T-helper 2 cell treated with Interferon-gamma antibody and Interleukin-4, amounts not matched to agents 5 μg/mL and 100 μg/mL, for 36 hours (primary cell): Measurements from ENCODE around the gene GUCA2A.

Experiments used
- DNase-seq: peaks from one replicate; pipeline ENCODE4 v3.0.0; 2021; ENCODE audit warnings: low spot score
- H3K27ac Mint-ChIP-seq: one replicate; pipeline ENCODE4 v1.8.0; 2021; ENCODE audit warnings: mild to moderate bottlenecking, mixed read lengths
- H3K27me3 Mint-ChIP-seq: one replicate; pipeline ENCODE4 v1.8.0; 2021; ENCODE audit warnings: low read depth, mixed read lengths
- H3K36me3 Mint-ChIP-seq: one replicate; pipeline ENCODE4 v1.8.0; 2021; ENCODE audit warnings: low read depth, mixed read lengths
- H3K4me1 Mint-ChIP-seq: one replicate; pipeline ENCODE4 v1.8.0; 2021; ENCODE audit warnings: low read depth, mixed read lengths
- H3K4me3 Mint-ChIP-seq: one replicate; pipeline ENCODE4 v1.8.0; 2022; ENCODE audit warnings: mild to moderate bottlenecking, moderate library complexity, mixed read lengths
- H3K9me3 Mint-ChIP-seq: one replicate; pipeline ENCODE4 v1.8.0; 2021; ENCODE audit warnings: mixed read lengths

Gene GUCA2A

DNA sequence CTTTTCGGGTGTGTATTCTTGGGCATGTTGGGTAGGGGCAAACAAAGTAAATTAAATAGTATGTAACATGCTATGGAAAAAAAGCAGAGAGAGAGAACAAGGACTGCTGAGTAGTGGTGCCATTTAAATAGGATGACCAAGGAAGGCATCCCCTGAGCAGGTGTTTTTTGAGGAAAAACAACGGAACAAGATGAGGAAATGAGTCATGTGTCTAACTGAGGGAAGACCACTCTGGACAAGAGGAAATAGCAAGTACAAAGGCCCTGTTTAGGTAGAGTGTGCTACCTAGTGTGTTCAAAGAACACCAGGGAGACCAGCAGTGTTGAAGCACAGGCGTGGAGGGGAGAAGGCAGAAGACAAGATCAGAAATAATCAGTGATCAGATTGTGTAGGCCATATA lies 20.1 kb upstream of the GUCA2A start:
- H3K4me1 Mint-ChIP-seq, result no peaks in the 10 kb centered on the region
- H3K4me3 Mint-ChIP-seq, result no peak overlapping the region
- no peaks in the 10 kb centered on the region for H3K9me3 Mint-ChIP-seq
- peaks cover 22% of the 10 kb centered on the region for H3K36me3 Mint-ChIP-seq
- no peak overlapping the region for H3K27ac Mint-ChIP-seq
- DNase-seq, result no peak
- H3K27me3 Mint-ChIP-seq, result no peaks in the 10 kb centered on the region

DNA sequence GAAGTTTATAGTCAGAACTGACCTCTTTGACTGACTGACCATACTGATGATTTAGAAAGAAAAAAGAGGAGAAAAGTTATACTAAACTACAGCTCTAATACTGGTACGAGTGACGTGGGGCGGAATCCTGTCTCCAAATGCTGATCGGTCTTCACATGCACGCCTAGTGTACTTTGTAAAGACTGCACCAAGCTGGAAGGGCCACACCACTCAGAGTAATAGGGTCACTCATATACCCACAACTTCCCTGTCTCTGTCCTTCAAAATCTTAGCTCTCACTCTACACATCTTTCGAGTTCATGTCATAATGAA lies 19.4 kb upstream of the GUCA2A start:
- DNase-seq, result no peak
- peaks cover 24% of the 10 kb centered on the region for H3K36me3 Mint-ChIP-seq

DNA sequence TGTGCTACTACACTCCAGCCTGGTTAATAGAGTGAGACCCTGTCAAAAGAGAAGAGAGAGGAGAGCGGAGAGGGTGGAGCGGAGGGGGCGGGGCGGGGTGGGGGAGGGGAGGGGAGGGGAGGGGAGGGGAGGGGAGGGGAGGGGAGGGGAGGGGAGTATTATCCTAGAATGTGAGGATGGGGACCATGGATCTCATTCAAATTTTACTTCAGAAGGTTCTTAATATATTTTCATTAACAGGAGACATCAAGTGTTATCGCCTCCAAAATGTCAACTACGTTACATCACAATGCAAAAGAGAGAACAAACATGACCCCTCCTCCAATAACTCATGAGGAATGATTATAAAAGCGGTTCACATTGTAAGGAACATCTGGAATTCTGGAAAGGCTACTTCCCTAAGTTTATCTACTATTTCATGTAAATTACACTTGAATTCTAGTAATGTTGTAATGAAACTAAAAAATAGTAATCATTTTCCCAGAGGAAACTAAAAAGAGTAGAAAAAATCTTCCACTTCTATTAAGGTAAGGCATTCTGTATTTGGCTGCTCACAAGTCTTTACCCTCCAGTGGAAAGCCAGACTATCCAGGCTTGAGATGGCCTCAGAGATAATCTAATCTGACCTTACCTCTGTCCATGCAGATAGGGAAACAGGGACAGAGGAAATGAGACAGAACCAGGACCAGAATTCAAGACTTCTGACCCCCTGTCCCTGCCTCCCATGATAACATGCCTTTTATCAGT lies 18.8 kb upstream of the GUCA2A start:
- Mint-ChIP-seq H3K9me3 (no peaks in the 10 kb centered on the region), H3K4me1 (no peaks in the 10 kb centered on the region), H3K4me3 (no peak overlapping the region), H3K27ac (no peak overlapping the region), H3K36me3 (peaks cover 22% of the 10 kb centered on the region), H3K27me3 (no peaks in the 10 kb centered on the region)
- DNase-seq, result no peak

More for the DNA sequence above, 19.4 kb upstream of the GUCA2A start:
- Mint-ChIP-seq H3K4me1 (no peaks in the 10 kb centered on the region), H3K27ac (no peak overlapping the region), H3K9me3 (no peaks in the 10 kb centered on the region), H3K4me3 (no peak overlapping the region), H3K27me3 (no peaks in the 10 kb centered on the region)

DNA sequence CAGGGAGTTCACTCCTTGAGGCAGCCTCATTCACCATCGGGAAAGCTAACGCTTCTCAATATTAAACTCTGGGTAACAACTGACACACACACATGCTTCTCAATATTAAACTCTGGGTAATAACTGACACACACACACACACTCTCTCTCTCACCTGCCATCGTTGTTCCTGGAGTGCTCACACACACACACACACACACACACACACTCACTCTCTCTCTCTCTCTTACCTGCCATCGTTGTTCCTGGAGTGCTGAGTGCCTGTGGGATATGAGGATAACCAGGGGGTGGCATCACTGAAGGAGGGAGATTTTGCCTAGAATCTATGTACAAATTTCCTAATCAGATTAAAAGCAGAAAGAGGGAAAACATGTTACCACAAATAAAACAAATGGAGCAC lies 17.1 kb upstream of the GUCA2A start:
- Mint-ChIP-seq H3K9me3 (no peaks in the 10 kb centered on the region), H3K27ac (no peak overlapping the region), H3K27me3 (no peaks in the 10 kb centered on the region), H3K36me3 (peaks cover 12% of the 10 kb centered on the region), H3K4me3 (no peak overlapping the region), H3K4me1 (no peaks in the 10 kb centered on the region)
- DNase-seq, result no peak

DNA sequence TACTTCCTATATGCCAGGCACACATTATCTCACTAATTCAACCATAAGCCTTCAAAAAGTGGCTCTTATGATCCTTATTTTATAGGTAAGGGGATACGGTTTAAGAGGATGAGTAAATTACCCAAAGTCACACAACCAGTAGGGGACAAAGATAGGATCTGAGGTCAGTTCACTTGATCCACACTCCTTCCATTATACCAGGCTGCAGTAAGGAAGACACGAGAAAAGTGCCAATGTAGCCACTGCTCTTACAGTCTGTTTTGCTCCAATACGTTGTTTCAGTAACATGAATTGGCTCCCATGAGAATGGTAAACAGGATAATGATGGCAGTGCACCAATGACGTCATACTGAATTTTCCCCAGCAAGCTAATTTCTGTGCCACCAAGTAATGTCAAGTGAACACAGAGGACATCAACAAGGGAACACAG lies 15.4 kb upstream of the GUCA2A start:
- Mint-ChIP-seq H3K36me3 (peaks cover 5% of the 10 kb centered on the region), H3K9me3 (no peaks in the 10 kb centered on the region), H3K4me3 (no peak overlapping the region), H3K4me1 (no peaks in the 10 kb centered on the region), H3K27me3 (no peaks in the 10 kb centered on the region), H3K27ac (no peak overlapping the region)
- DNase-seq, result no peak

DNA sequence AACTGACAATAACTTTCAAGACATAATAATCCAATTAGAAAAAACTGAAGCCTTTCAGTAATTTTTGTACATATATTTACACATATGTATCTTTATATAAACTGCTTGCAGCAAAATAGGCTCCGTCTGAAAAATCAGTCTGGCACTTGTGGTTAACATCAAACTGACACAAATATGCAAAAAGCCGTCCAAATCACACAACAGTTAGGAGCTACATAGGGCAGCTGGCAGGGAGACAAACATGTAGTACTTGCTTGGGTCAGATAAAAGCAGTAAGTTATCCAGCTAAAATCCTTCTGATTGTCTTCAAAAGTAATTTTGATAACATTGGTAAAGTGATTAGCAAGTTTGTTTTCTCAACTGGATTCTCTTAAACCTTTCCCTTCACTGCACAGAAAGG lies 14.7 kb upstream of the GUCA2A start:
- H3K36me3 Mint-ChIP-seq, result peaks cover 5% of the 10 kb centered on the region
- DNase-seq, result no peak
- no peaks in the 10 kb centered on the region for H3K9me3 Mint-ChIP-seq
- no peak overlapping the region for H3K27ac Mint-ChIP-seq
- H3K4me1 Mint-ChIP-seq, result no peaks in the 10 kb centered on the region
- no peaks in the 10 kb centered on the region for H3K27me3 Mint-ChIP-seq
- H3K4me3 Mint-ChIP-seq, result no peak overlapping the region

DNA sequence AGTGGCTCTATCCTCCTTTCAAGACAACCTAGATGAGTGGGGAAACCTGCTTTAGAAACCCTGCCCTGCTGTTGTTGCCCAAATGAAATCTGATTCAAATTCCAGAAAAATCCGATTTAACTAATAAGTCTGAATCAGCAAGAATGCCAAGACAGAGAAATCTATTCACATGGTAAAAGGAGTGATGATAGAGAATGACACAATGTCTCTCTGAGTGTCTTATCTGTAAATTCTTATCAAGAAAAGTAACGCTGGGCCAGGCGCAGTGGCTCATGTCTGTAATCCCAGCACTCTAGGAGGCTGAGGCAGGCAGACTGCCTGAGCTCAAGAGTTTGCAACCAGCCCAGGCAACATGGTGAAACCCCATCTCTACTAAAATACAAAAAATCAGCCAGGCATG lies 13.7 kb upstream of the GUCA2A start:
- no peak for DNase-seq

DNA sequence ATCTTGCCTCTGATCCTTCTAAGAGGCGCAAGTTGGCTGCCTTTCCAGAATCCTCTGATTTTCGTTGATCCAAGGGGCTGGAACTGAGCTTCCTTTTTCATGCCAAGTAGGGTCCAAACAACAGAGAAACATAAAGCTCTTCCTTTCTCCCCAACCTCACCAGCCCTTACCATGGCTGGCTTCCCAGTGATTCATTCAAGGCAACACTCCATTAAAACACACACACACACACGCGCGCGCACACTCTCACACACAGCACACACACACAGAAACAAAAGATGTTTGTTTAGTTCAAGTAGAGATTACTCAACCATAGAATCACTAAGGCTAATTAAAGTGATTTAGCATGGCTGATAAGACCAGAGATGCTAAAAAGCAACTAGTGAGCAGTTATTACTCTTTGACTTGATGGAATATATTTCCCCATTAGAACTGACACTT lies 13.0 kb upstream of the GUCA2A start:
- H3K4me3 Mint-ChIP-seq, result no peak overlapping the region
- no peaks in the 10 kb centered on the region for H3K9me3 Mint-ChIP-seq
- peaks cover 5% of the 10 kb centered on the region for H3K36me3 Mint-ChIP-seq
- no peak overlapping the region for H3K27ac Mint-ChIP-seq
- DNase-seq, result no peak
- H3K4me1 Mint-ChIP-seq, result no peaks in the 10 kb centered on the region
- H3K27me3 Mint-ChIP-seq, result no peaks in the 10 kb centered on the region

More for the DNA sequence above, 13.7 kb upstream of the GUCA2A start:
- H3K36me3 Mint-ChIP-seq, result peaks cover 5% of the 10 kb centered on the region
- H3K9me3 Mint-ChIP-seq, result no peaks in the 10 kb centered on the region
- H3K27me3 Mint-ChIP-seq, result no peaks in the 10 kb centered on the region
- H3K4me1 Mint-ChIP-seq, result no peaks in the 10 kb centered on the region
- no peak overlapping the region for H3K27ac Mint-ChIP-seq
- no peak overlapping the region for H3K4me3 Mint-ChIP-seq

DNA sequence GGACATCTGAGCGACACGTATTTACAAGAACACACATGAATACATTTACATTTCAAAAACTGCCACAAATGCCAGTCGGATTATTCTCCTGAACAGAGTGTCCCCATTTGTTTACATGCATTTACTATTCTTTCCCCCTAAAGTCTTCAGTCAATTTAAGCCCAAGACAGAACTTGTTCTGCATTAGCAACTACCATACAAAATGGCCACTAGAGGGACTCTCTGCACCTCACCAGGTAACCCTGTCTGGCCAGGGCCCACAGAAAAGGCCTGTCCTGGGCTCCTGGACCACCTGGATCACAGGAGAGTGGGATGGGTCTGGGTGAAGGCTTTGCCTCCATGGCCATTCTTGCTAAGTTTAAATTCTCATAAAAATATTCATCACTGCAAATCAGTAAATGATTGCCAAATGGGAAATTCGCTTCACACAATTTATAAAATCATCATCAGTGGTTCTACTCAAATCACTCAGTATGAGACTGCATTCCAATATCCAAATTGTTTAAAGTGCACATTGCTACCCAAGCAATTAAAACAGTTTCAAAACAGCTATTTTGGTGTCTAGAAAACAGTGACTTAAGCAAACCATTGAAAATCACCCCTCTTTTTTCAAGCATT lies 12.5 kb upstream of the GUCA2A start:
- no peak for DNase-seq
- no peak overlapping the region for H3K27ac Mint-ChIP-seq
- H3K27me3 Mint-ChIP-seq, result no peaks in the 10 kb centered on the region
- no peaks in the 10 kb centered on the region for H3K4me1 Mint-ChIP-seq
- H3K9me3 Mint-ChIP-seq, result no peaks in the 10 kb centered on the region
- no peak overlapping the region for H3K4me3 Mint-ChIP-seq
- H3K36me3 Mint-ChIP-seq, result peaks cover 5% of the 10 kb centered on the region

DNA sequence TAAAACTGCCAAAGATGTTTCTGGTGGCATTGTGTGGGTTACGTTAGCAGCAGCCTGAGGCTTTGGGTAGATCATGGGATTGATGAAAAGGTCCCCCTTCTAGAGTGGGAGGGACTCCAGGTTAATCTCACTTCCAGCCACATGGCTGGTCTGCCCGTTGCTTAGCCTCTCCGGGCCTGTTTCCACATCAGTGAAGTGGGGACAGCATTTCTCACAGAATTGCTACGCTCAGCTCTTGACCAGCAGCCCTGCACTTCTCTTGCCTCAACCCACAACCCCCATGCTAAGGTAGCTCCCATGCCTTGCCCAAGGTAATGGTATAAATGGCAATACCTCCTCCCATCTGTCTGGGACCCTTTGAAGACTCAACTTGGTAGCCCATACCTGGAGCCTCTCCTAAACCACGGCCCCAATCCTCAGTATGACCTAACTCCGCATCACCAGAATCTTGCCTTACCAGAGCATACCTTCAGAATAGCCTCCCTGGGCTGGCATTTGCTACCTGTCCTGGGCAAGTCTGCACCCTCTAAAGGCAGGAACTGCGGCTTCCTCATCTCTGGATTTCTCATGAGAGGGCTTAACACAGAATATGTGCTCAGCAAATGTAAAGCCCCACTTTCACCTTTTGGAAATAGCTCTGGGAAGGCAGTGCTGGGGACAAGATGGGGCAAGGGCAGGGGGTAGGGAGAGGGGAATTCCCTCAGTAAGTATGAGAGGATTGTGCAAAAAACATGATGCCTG lies 10.9 kb upstream of the GUCA2A start:
- H3K9me3 Mint-ChIP-seq, result no peaks in the 10 kb centered on the region
- H3K27ac Mint-ChIP-seq, result no peak overlapping the region
- H3K27me3 Mint-ChIP-seq, result no peaks in the 10 kb centered on the region
- no peak for DNase-seq
- H3K4me1 Mint-ChIP-seq, result no peaks in the 10 kb centered on the region
- H3K4me3 Mint-ChIP-seq, result no peak overlapping the region
- peaks cover 3% of the 10 kb centered on the region for H3K36me3 Mint-ChIP-seq

DNA sequence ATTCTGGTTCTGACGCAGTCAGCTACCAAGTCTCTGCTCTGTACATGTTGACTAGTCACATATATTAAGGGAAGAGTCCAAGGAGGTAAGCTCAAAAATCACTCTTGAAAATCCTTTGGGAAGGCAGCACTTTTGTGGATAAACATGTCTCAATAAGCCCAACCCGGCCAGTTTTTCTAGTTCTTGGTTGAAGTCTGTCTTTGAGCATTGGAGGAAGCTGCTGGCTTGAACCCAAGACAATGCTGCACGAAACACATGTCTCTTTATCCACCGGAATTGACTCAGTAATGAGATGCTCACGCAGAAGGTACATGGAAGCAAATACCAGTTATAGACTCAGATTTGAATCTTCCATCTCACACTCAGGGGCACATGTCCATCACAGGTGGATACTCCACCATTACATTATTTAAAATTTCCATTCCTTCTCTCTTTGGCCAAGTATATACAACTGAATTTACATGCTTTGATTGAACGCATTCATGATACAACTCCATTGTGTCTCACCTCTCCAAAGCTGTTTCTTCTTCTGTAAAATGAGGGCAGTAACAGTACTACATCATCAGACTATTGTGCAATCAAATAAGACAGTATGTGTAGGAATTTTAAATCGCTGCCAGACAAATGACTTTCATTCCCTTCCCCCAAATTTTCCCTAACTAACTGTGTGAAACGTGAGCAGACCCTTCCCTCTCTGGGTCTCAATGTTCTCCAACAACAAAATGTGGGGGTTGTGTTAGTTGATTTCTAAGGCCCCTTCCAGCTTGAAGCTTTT lies 9.6 kb upstream of the GUCA2A start:
- no peak overlapping the region for H3K4me3 Mint-ChIP-seq
- H3K9me3 Mint-ChIP-seq, result no peaks in the 10 kb centered on the region
- H3K36me3 Mint-ChIP-seq, result peaks cover 2% of the 10 kb centered on the region
- no peaks in the 10 kb centered on the region for H3K27me3 Mint-ChIP-seq
- DNase-seq, result no peak
- no peaks in the 10 kb centered on the region for H3K4me1 Mint-ChIP-seq
- no peak overlapping the region for H3K27ac Mint-ChIP-seq

DNA sequence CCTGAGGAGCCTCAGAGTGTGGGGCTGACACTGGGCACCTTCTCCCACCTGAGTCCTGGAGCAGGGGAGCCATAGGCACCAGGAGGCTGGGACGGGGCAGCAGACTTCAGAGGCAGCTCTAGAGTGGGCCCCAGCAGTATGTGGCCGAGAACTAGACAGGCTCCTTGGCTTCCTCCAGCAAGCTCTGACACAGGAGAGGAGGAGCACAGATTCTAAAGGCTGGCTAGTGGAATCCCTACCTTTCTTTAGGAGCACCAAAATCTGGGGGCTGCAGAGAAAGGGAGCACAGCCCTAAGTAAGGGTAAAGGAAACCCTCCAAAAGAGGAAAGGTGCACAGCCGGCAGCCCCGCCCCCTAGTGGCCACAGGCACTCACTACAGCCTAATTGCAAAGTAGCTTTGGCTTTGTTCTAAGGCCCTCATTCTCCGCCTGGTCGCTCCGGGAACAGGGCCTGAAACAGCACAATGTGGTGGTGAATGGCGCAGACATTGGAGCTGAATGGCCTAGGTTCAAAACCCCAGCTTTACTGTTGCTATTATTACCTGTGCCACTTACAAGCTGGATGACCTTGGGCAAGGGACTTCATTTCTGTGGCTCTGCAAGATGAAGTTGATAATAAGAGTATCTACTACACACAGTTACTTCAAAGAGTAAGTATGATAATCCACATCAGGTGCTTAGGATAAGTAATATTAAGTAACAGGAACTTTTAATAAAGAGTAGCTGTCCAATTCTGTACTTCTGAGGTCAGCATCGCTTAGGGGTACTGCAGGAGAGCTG lies 8.8 kb upstream of the GUCA2A start:
- no peaks in the 10 kb centered on the region for H3K9me3 Mint-ChIP-seq
- H3K27ac Mint-ChIP-seq, result no peak overlapping the region
- H3K4me1 Mint-ChIP-seq, result no peaks in the 10 kb centered on the region
- H3K4me3 Mint-ChIP-seq, result no peak overlapping the region
- peaks cover 2% of the 10 kb centered on the region for H3K36me3 Mint-ChIP-seq
- H3K27me3 Mint-ChIP-seq, result no peaks in the 10 kb centered on the region
- peak; percentile 54 for DNase-seq

DNA sequence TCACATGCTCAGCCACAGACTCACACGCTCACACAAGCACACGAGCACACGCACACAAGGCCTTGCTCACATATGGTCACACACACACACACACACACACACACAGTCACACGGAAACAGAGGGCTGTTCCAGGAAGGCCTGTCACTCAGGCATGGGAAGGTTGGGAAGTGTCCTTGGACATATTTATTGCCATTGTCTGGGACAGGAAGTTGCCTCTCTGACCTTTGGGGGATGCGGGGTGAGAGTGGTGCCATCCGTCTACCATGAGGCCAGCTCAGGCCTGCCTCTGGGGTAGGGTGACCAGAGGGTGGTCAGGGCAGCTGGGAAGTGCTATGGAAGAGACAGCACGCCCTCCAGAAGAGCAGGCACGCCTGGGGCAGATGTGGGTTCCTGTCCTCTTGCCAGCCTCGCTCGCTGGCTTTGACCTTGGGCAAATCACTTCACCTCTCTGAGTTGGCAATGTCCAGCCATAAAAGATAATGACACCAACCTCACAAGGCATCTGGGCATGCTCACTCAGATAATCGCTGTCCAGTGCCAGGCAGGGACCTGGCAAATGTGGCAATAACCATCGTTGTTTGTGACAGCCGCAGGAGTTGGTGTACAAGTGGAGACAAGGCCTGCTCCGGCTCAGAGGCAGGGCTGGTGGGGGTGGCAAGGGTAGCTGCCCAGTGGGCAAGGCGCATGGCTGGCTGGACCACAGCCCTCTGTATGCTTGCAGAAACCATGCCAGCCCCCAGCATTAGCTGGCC lies 8.0 kb upstream of the GUCA2A start:
- Mint-ChIP-seq H3K27me3 (no peaks in the 10 kb centered on the region), H3K4me1 (no peaks in the 10 kb centered on the region), H3K9me3 (no peaks in the 10 kb centered on the region), H3K36me3 (peaks cover under 1% of the 10 kb centered on the region), H3K4me3 (no peak overlapping the region), H3K27ac (no peak overlapping the region)
- DNase-seq, result no peak
